ENCODE results near the gene DUSP5.
A peak's percentile ranks its signal among the peaks of the same experiment; 100 is the strongest.
"Not testable (repeated sequence)": the region's sequence is repeated elsewhere in the genome, so short reads cannot be mapped to it uniquely, and the experiment has no call there.

Gene DUSP5, protein sequence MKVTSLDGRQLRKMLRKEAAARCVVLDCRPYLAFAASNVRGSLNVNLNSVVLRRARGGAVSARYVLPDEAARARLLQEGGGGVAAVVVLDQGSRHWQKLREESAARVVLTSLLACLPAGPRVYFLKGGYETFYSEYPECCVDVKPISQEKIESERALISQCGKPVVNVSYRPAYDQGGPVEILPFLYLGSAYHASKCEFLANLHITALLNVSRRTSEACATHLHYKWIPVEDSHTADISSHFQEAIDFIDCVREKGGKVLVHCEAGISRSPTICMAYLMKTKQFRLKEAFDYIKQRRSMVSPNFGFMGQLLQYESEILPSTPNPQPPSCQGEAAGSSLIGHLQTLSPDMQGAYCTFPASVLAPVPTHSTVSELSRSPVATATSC

DNA sequence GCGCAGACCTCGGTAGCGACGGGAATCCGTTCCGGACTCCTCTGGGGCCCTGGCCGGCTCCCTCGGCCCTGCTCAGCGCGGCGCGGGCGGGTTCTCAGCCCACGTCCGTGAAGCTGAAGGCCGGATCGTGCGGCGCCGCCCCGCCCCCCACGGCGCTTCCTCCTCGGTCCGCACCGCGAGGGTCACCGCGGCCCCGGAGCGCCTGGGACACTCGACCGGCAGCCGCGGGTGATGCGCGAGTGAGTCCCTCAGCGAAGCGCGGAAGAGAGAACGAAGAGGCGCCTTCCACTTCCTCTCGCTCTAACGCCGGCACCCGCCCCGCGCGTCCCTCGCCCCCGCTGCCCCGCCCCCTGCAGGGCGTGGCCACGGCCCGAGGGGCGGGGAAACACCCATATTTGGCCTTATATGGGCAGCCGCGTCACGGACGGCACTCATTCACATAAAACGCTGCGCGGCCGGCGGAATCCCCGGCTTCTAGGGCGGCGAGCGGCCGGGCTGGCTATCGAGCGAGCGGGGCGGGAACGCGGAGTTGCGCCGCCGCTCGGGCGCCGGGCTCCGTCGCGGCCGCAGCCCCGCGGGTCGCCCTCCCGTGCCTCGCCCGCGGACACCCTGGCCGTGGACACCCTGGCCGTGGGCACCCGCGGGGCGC lies at the start of gene DUSP5:
Gene DUSP5, plus strand, starts transcription at position 470 of the 649 bp plus-strand sequence. CDS start 215 bp downstream, outside the sequence.
- H3K9me3 Mint-ChIP-seq = no peaks in the 10 kb centered on the region

DNA sequence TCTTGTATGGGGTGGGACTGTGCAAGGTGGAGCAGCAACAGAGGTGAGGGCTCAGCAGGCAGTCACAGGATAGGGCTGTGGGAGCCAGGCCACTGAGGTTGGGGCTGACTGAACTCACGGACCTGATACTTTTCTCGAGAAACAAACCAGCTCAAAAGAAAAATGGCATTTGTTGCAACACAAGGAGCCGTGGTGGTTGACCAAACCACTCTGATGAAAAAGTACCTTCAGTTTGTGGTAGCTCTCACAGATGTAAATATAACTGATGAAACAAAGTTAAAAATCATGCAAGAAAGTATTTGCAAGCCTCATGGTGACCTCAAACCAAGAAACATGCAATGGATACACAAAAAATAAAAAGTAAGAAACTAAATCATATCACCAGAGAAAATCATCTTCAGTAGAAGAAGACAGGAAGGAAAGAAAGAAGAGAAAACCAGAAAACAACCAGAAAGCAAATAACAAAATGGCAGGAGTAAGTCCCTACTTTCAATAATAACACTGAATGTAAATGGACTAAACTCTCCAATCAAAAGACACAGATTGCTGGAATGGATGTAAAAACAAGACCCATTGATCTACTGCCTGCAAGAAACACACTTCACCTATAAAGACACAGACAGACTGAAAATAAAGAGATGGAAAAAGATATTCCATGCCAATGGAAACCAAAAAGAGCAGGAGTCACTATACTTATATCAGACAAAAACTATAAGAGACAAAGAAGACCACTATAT lies 48.9 kb upstream of the DUSP5 start:
- no peaks in the 10 kb centered on the region for H3K9me3 Mint-ChIP-seq
- no peak overlapping the region for H3K27ac Mint-ChIP-seq
- no peak overlapping the region for H3K4me3 Mint-ChIP-seq
- no peaks in the 10 kb centered on the region for H3K27me3 Mint-ChIP-seq
- H3K36me3 Mint-ChIP-seq = no peaks in the 10 kb centered on the region
- no peaks in the 10 kb centered on the region for H3K4me1 Mint-ChIP-seq

More for the DNA sequence above, at the start of gene DUSP5:
- Mint-ChIP-seq H3K36me3 (peaks cover 21% of the 10 kb centered on the region), H3K27me3 (no peaks in the 10 kb centered on the region), H3K4me1 (peaks cover 56% of the 10 kb centered on the region), H3K27ac (peak within 1 kb of the TSS; percentile 95), H3K4me3 (peak within 1 kb of the TSS; percentile 98)

DNA sequence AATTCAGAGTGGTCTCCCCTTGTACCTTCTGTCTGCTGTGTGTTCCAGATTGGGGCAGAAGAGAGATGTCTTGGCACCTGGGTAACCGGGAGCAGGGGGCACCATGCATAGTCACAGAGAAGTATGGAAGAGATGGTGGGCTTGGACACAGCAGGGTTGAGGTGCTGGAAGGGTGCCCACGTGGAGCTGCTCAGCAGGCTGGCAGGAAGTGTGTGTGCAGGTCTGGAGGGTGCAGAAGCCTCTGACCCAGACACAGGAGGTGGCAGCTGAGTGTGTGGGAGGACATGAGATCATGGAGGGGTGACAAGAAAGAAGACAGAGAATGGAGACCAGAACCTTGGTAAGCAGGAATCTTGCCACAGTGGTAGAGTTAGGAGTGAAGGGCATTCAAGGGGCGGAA lies 42.3 kb upstream of the DUSP5 start:
- Mint-ChIP-seq H3K4me3 (no peak overlapping the region), H3K9me3 (no peaks in the 10 kb centered on the region), H3K4me1 (peaks cover 37% of the 10 kb centered on the region), H3K36me3 (no peaks in the 10 kb centered on the region), H3K27ac (no peak overlapping the region), H3K27me3 (no peaks in the 10 kb centered on the region)

DNA sequence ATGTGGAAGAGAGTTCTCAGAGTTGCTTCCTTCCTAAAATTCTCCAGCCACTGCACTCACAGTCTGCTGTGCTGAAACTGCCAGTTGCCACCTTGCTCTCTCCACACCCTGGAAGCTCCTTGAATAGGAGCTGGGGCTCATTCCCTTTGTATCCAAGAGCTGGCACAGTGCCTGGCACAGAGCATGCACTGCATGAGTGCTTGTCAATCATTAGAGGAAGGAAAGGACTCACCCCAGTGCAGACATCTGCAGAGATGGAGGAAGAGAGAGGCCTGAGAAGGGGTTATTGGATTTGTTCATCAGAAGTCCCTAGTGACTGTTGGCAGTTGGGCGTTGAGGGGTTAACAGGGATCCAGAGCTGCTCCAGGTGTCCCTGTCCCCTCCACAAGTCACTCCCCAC lies 41.7 kb upstream of the DUSP5 start:
- H3K4me1 Mint-ChIP-seq = peaks cover 43% of the 10 kb centered on the region
- H3K27me3 Mint-ChIP-seq = no peaks in the 10 kb centered on the region
- H3K4me3 Mint-ChIP-seq = no peak overlapping the region
- H3K9me3 Mint-ChIP-seq = no peaks in the 10 kb centered on the region
- peak overlapping the region; percentile 65 for H3K27ac Mint-ChIP-seq
- no peaks in the 10 kb centered on the region for H3K36me3 Mint-ChIP-seq

DNA sequence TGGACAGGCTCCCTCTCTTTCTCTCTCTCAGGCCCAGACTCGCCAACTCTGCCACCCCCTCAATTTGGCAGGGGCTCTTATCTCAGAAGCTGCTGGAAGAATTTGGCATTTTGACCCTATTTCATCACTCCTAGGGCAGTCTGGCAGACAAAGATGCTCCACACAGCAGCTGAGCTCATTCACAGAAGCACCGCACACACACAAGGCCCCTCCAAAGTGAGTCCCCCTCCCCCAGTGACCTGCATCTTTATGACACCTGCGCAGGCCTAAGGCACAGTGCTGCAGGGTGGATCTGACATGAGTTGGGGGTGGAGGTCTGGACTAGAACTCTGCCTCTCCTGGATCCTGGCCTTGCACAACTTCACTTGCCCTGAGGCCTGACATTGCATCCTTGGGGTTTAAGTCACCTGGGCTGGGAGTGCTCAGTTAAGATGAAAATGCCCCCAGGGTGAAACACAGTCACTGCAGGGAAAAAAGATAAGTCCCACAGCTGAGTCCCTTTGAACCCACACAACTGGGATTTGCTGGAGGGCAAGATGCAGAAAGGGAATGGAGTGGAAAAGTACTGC lies 41.1 kb upstream of the DUSP5 start:
- peaks cover 44% of the 10 kb centered on the region for H3K4me1 Mint-ChIP-seq
- H3K4me3 Mint-ChIP-seq = no peak overlapping the region
- H3K36me3 Mint-ChIP-seq = no peaks in the 10 kb centered on the region
- H3K27ac Mint-ChIP-seq = no peak overlapping the region
- no peaks in the 10 kb centered on the region for H3K27me3 Mint-ChIP-seq
- no peaks in the 10 kb centered on the region for H3K9me3 Mint-ChIP-seq

DNA sequence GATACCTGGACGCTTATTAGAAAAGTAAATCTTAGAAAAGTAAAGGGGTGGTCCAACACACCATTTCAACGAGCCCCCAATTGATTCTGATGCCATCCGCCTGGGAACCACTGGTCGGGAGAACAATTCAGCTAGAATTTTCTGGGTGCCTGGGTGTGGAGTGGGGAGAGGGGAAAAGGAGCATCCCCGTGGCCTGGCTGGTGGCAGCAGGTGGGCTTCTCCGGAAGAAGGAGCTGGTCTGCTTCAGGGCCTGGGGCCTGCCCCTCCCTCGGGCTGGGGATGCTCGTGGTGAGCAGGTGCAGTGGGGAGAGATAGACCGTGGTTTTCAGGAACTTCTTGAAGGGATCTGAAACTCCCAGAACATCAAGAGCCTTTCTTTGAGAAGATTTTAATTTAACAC lies 39.9 kb upstream of the DUSP5 start:
- Mint-ChIP-seq H3K4me3 (no peak overlapping the region), H3K4me1 (peaks cover 44% of the 10 kb centered on the region), H3K27ac (no peak overlapping the region), H3K36me3 (no peaks in the 10 kb centered on the region), H3K9me3 (no peaks in the 10 kb centered on the region), H3K27me3 (no peaks in the 10 kb centered on the region)

DNA sequence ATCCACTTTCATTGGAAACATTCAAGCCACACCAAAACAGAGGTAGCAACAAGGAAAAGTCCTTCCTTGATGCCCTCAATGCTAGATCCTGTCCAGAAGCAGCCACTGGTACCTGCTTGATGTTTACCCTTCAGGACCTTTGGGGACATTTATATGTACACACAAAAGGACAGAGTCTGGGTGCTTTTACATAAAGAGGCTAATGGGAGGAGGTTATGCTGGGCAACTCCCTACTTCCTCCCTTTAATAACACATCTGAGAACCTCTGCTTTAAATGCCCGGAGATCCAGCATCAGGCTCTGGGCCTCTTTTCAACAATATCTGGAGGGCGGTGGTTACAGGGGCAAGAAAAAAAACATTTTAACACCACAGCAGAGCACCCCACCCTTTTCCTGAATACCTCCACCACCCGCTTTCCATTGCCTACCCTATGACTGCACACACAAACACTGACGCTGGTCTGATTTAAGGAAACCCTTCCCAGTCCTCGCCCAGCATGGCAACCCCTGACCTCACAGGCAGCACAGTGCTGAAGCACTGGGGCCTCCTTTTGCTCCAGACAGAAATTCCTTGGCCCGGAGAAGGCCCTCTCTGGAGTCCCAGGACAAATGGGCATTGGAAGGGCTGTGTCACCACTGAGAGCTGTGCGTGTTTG lies 39.3 kb upstream of the DUSP5 start:
- H3K27ac Mint-ChIP-seq = no peak overlapping the region
- H3K27me3 Mint-ChIP-seq = no peaks in the 10 kb centered on the region
- no peaks in the 10 kb centered on the region for H3K36me3 Mint-ChIP-seq
- peaks cover 44% of the 10 kb centered on the region for H3K4me1 Mint-ChIP-seq
- H3K4me3 Mint-ChIP-seq = no peak overlapping the region
- H3K9me3 Mint-ChIP-seq = no peaks in the 10 kb centered on the region

DNA sequence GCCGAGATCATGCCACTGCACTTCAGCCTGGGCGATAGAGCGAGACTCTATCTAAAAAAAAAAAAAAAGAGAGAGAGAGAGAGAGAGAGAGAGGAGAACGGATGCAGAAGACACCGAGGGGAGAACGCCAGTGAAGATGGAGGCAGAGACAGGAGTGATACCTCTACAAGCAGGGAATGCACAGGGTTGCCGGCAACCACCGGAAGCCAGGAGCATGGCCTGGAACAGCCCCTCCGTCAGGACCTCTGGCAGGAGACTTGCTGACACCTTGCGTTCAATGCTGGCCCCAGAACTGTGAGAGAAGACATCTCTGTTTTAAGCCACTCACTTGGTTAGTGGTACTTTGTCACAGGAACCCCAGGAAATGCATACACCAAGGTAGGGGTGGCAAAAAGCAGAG lies 38.1 kb upstream of the DUSP5 start:
- peaks cover 47% of the 10 kb centered on the region for H3K4me1 Mint-ChIP-seq
- no peak overlapping the region for H3K27ac Mint-ChIP-seq
- H3K27me3 Mint-ChIP-seq = no peaks in the 10 kb centered on the region
- H3K36me3 Mint-ChIP-seq = no peaks in the 10 kb centered on the region
- H3K9me3 Mint-ChIP-seq = no peaks in the 10 kb centered on the region
- H3K4me3 Mint-ChIP-seq = no peak overlapping the region

DNA sequence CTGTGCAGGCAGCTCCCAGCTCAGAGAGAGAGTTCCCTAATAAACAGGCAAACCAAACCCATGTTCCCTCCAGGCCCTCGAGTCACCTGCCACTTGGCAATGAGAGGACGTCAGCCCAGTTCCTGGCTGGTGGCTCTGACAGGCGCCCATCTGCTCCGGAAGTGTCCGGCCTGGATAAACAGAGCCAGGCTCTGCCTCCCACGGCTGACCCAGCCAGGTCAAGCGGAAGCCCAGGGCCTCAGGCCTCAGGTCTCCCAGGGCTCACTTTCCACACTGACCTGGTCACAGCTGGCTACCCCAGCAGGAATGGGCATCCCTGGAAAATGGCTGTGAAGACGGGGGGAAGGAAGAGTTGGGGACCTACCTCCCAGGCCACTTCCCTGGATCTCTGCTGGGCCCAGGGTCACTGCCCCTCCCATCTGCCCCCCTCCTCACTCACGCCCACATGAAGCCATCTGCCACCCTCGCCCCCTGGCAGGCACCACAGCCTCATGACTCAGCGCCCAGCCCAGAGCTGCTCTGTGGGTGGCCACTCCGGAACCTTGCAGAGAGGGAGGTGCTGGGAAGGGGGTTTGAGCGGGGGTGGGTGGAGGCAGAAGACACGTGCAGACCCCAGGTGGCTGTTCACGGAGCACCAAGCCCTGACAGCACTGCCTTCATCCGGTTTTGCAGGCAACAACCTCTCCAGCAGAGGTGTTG lies 37.4 kb upstream of the DUSP5 start:
- Mint-ChIP-seq H3K36me3 (no peaks in the 10 kb centered on the region), H3K27ac (no peak overlapping the region), H3K4me1 (peaks cover 48% of the 10 kb centered on the region), H3K9me3 (no peaks in the 10 kb centered on the region), H3K4me3 (no peak overlapping the region), H3K27me3 (no peaks in the 10 kb centered on the region)

DNA sequence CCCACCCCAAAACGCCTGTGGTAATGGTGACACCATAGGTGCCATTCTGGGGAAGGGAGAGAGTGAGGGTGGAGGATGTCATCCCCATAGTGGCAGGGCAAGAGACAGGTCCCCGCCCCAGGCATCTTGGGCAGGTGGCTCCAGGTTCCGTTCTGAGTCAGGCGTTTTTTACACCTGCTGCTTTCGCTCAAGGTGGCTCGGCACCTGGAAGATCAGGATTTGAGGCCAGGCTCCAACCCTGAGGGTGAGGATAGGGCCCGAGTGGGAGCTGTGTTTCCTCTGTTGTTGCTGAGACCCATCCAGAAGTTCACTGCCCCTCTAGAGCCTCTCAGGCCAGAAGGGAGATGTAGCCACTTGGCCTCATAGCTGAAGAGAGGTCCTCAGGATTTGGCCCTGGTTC lies 36.6 kb upstream of the DUSP5 start:
- Mint-ChIP-seq H3K27ac (peak overlapping the region; percentile 10), H3K36me3 (no peaks in the 10 kb centered on the region), H3K9me3 (no peaks in the 10 kb centered on the region), H3K27me3 (no peaks in the 10 kb centered on the region), H3K4me1 (peaks cover 39% of the 10 kb centered on the region), H3K4me3 (no peak overlapping the region)

DNA sequence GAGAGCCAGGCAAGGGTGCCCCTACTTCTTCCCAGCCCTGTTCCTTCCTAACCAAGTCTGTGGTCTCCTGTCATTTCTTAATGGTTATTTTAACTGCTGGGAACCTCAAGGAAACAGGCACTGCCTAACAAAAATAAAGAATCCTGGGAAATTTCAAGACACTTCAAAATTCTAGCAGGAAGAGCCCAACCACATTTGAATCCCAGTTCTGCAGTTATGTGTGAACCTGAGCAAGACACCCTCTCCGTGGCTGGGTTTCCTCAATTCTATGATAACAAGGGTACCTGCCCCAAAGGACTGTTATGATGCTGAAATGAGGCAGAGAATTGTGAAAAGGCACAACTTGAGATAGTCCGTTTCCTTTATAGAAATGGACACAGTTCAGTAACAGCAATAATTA lies 36.2 kb upstream of the DUSP5 start:
- no peak overlapping the region for H3K27ac Mint-ChIP-seq
- no peaks in the 10 kb centered on the region for H3K27me3 Mint-ChIP-seq
- no peak overlapping the region for H3K4me3 Mint-ChIP-seq
- H3K9me3 Mint-ChIP-seq = no peaks in the 10 kb centered on the region
- H3K36me3 Mint-ChIP-seq = no peaks in the 10 kb centered on the region
- peaks cover 35% of the 10 kb centered on the region for H3K4me1 Mint-ChIP-seq

DNA sequence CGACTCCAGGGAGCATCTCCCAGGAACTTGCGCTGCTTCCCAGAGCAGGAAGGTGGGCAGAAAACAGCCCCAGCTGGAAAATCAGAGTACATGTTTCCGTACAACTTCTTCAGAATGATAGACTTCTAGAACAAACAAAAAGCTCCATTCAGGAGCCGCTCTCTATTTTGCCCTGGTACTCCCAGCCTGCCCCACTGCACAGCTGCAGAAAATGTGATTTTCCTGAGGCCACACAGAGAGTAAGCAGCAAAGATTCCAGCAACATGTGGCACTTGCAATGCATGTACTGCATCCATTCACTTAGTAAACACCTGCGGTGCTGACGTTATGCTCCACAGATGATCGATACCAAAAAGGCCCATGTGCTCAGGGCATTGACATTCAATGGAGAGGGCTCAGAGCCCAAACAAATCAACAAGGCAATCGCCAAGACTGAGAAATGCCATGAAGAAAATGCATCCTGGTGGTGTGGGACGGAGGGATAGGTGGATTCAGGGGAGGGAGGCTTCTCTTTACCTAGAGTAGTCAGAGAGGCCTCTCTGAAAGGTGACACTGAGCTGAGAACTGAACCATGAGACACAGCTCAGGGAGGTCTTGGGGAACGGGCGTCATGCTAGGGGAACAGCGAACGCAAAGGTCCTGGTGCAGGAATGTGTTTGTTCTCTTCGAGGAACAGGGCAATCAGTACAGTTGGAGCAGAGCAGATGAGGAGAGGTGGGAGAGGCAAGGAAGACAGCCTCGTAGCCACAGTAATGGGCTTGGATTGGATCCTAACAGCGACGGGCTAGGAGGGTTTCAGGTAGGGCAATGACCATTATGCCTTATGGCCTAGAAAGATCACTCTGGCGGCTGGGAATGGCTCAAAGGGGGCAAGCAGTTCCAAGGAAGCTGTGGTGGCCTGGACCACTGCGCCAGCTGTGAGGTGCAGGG lies 35.3 kb upstream of the DUSP5 start:
- Mint-ChIP-seq H3K4me1 (peaks cover 34% of the 10 kb centered on the region), H3K27ac (no peak overlapping the region), H3K9me3 (no peaks in the 10 kb centered on the region), H3K36me3 (no peaks in the 10 kb centered on the region), H3K4me3 (no peak overlapping the region), H3K27me3 (no peaks in the 10 kb centered on the region)

DNA sequence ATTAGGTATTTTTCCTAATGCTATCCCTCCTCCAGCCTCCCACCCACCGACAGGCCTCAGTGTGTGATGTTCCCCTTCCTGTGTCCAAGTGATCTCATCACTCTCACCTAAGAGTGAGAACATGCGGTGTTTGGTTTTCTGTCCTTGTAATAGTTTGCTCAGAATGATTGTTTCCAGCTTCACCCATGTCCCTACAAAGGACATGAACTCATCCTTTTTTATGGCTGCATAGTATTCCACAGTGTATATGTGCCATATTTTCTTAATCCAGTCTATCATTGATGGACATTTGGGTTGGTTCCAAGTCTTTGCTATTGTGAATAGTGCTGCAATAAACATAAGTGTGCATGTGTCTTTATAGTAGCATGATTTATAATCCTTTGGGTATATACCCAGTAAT lies 29.4 kb upstream of the DUSP5 start:
- H3K9me3 Mint-ChIP-seq, H3K27me3 Mint-ChIP-seq, H3K27ac Mint-ChIP-seq: not testable (repeated sequence)

DNA sequence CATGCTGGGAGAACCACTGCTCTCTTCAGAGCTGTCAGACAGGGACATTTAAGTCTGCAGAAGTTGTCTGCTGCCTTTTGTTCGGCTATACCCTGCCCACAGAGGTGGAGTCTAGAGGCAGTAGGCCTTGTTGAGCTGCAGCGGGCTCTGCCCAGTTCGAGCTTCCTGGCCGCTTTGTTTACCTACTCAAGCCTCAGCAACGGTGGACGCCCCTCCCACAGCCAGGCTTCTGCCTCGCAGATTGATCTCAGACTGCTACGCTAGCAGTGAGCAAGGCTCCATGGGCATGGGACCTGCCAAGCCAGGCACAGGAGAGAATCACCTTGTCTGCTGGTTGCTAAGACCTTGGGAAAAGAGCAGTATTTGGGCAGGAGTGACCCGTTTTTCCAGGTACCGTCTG lies 27.2 kb upstream of the DUSP5 start:
- not testable (repeated sequence) for H3K4me1 Mint-ChIP-seq, H3K27ac Mint-ChIP-seq, H3K4me3 Mint-ChIP-seq, H3K36me3 Mint-ChIP-seq, H3K27me3 Mint-ChIP-seq, H3K9me3 Mint-ChIP-seq

More for the DNA sequence above, 29.4 kb upstream of the DUSP5 start:
- H3K4me3 Mint-ChIP-seq, H3K4me1 Mint-ChIP-seq, H3K36me3 Mint-ChIP-seq: not testable (repeated sequence)
